GM04504 (cell line): Measurements from ENCODE around the gene GALNT13.

ENCODE experiments used
- DNase-seq: peaks from one replicate; pipeline ENCODE4 v3.0.0-alpha.2; 2012; ENCODE audit warnings: low read depth

Gene GALNT13

DNA sequence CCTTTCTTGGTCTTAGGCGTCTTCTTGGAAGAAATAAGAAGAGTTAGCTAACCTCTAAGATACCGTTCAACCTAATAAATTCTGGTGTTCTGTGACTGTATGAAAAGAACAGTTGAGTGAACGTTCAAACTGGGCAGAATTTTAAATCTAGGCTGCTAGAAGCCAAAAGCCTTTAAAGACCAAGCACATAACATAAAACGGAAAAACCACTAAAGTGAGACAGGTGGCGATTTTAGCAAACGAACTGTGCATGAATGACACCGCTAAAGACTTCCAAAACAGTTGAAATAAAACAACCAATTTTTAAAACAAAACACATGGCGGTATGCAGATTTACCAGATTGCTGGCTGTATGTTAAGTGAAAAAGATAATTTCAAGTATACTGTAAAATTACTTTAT is 73.1 kb downstream of the GALNT13 start:
- DNase-seq = no peak

DNA sequence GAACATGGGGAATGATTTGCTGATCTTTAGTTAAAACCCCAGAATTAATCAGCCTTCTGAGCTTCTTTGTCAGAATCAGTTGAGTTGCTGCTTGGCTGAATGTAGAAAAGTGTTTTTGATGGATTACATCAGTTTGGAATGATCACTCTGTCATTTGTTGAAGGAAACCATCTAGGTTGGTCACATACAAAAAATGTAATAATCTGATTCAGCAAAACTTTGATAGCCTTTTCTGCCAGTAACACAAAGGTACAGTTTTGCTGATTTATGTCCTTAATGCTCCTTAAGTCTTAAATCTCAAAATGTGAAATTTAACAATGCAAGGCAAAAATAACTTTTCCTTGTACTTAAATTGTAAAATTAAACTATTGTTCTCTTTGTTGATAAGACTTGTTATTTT is 74.3 kb downstream of the GALNT13 start:
- no peak for DNase-seq

DNA sequence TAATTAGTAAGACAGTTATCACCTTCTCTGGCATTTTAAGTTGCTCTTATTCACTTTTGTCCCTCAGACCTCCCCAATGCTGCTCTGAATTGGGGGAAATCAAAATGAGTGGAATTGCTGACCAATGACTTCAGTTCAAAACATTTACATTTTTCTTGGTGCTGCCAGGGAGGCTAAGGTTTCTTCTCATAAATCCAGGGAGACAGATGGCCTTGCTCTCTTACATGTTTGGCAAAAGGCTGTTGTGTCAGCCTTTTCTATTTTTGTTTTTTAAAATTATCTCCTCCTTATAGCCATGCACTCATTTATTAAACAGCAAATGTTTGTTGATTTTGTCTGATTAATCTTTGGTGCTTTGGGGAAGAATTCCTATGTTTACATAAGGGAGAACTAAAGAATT is 82.0 kb downstream of the GALNT13 start:
- DNase-seq = no peak

DNA sequence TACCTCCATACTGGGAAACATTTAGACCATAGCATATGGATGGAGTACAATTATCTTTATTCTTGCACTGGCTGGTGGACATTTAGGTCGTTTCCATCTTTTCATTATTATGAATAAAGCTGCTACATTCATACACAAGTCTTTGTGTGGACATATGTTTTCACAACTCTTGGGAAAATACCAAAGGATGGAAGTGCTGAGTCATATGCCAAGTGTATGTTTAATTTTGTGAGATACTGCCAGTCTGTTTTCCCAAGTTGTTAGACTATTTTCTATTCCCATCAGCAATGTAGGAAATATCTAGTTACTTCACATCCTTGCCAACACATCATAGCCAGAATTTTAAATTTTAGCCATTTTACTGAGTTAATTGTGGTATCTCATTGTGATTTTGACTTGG is 91.5 kb downstream of the GALNT13 start:
- DNase-seq = no peak

DNA sequence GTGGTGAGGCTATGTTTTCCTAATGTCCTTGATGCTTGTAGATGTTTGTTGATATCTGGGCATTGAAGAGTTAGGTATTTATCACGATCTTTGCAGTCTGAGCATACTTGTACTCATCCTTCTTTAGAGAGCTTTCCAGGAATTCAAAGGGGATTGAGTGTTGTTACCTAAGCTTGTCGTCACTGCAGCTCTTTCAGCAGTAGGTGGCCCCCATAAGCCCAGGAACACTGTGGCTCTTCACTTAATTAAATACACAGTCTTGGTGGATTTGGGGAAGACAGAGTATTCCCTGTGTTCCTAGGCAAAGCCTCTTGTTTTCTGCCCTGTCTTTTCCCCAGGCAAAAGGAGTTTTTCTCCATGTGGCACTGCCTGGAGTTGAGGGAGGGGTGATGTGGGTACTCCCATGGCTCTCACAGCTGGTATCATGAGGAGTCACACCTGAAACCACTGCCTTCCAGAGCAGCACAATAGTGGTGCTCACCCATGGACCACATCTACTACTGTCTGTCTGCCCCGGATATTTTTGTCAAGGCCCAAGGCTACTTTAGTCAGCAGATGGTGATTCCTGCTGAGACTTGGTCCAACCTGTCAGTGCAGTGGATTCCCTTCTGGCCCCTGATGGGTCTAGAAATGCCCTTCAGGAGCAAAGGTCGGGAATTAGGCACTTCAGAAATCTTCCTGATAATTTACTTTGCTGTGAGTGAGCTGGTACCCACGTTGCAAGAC is 95.7 kb downstream of the GALNT13 start:
- no peak for DNase-seq

DNA sequence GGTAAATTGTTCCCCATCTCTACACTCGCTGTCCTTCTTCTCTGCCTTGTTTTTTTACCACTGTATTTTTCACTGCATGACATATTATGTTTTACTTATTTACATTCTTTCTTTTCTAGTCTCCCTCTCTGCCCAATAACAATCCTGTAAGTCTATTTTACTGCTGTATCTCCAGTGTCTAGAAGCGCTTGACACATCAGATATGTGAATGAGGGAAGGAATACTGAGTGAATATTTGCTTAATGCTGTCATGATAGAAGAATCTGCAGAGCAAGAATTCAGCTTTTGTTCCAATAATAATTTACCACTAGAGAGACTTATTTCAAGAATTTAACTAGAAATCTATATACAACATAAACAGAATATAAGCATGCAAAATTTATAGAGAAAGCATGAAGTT is 99.5 kb downstream of the GALNT13 start:
- no peak for DNase-seq

DNA sequence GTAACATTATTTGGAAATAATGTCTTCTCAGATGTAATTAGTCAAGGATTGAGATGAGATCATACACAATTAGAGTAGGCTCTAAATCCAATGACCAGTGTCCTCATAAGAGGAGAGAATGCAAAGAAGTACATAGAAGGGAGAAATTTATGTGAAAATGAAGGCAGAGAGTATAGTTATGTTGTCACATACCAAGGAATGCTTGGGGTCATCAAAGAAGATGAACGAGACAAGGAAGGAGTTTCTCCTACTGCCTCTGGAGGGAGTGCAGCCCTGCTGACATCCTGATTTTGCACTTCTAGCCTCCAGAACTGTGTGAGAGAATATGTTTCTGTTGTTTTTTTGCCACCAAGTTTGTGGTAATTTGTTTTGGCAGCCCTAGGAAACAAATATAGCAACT is 100.1 kb downstream of the GALNT13 start:
- DNase-seq = no peak

DNA sequence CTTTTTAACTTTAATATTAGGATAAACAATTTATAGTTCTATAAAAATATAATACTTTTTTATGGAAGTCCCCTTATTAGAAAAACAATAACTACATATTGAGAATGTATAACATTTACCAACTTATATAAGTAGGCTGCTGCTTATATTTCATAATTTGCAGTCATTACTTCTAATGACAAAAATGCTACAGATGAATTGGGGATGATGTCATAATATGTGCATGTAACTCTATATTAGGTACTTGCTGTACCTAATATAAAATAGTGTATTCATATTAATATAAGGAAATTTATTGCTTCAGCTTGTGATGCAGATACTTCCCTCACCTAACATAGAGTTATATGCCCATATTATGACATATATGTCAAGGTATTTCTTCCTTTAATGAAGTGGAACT is 100.7 kb downstream of the GALNT13 start:
- DNase-seq = no peak

DNA sequence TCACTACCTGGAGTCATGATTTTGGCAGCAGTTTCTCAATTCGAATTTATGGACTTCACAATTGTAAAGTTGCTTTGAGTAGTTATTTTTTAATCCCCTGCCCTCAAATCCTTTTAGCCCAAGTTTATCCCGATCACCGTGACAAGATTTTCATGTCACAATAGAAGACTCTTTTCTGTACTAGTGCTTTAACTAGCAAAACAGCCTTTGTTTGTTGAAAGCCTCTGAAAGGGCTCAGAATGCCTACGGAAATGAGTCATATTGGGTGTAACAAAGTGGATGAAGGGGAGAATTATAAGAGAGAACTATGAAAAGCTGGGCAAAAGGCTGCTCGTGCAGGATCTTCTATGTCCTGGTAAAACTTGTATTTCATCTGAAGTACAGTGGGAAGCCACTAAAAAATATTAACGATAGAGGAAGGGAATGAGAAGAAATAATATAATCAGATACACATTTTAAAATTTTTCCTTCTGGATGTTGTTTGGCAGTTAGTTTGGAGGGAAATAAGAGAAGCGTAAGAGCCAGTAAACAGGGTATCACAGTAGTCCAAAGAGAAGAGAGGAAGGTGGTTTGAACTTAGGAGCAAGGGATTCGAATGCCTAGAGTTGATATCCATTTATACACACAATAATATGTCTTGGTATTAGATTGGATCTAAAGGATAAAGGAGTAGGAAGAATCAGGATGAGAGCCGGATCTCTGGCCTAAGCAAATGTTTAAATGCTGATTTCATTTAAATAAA is 114.9 kb downstream of the GALNT13 start:
- DNase-seq = no peak

DNA sequence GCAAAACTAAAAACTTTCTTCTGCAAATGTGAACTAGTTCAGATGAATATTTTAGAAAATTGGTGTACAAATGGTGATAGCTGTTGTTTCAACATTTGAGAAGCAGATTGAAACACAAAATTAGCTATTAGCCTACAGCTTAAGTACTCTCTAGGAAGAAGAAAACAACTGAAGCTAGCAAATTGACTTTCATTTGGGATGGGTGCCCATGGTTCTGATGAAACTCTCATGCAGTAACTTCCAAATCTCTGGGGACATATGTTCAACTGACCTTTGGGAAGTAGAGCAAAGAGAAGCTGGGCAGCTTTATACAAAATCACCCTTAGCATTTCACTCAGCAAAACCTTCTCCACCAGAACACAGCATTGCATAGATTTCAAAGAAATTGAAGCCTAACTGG is 119.0 kb downstream of the GALNT13 start:
- no peak for DNase-seq

DNA sequence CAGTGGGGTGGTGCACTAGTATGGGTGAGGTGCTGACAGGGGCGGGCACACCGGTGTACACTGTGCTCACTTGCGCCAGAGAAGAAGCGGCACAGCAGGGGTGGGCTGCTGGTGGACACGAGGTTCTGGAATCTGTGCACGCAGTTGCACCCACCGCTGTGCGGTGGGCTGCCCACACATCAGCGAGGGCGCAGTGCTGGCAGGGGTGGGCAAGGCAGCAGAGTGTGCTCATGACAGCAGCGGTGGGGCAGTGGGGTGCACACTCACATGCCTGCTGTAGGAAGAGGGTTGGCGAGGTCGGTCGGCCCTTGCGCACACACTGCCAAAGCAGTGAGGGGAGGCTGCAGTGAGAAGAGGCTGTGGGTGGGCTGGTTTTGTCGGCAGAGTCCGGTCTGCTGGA is 141.8 kb downstream of the GALNT13 start:
- no peak for DNase-seq

DNA sequence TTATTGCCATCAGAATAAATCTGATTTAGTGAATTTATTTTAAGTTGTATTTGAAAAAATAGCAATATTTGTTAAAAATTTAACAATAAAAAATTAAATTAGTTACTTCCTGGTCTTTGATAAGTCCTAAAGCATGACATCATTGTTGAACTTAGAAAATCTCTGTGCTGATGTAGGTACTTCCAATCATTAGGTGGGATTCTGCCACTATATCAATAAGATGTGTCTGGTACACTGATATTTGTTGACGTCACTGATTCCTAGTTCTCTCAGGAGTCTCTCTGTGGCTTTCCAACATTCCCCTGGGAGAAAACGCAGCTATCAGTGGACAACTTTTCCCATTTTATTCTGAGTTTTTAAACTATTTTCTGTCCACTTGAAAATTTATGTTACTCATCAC is 143.5 kb downstream of the GALNT13 start:
- DNase-seq = no peak

DNA sequence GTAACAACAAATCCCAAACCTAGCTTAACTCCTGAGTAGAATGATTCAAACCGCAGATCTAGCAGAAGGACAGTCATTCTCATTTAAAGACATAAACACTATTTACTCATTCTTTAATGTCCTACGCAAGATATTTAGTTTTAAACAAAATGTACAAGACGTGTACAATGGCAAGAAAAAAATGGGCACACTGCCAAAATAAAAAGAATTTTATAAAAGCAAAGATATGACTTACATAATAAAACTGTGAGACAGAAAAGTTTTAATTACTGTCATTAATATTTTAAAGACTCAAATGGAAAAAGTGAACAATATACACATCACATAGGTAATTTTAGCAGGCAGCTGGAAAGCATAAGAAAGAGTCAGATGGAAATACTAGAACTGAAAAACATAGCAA is 157.8 kb downstream of the GALNT13 start:
- no peak for DNase-seq

DNA sequence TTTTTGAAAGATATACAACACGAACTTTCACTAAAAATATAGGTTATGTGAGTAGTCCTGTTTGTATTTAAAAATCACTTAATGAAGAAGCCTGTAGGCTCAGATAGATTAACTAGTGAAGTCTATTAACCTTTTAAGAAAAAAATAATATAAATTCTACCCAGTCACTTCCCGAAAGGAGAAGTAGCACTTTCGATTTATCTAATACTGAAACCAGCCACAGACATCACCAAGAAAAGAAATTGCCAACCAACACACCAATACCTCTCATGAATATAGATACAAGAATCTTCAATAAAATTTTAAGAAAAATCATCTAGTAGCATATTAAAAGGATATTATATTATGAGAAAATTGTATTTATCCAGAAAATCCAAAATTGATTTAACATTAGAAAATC is 160.5 kb downstream of the GALNT13 start:
- no peak for DNase-seq

DNA sequence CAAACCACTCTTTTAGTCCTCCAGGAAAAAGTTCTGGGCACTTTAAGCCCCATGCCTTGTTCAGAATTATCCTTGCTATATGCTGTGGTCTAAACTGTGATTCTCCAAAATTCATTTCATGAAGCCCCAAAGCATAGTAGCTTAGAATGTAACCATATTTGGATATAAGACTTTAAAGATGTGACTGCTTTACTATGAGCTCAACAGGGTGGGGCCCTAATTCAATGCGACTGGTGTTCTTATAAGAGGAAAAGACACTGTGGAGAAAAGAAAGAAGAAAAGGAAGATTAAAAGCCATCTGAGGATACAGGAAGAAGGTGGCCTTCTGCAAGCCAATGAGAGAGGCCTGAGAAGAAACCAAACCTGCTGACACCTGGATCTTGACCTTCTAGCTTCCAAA is 174.8 kb downstream of the GALNT13 start:
- DNase-seq = no peak

DNA sequence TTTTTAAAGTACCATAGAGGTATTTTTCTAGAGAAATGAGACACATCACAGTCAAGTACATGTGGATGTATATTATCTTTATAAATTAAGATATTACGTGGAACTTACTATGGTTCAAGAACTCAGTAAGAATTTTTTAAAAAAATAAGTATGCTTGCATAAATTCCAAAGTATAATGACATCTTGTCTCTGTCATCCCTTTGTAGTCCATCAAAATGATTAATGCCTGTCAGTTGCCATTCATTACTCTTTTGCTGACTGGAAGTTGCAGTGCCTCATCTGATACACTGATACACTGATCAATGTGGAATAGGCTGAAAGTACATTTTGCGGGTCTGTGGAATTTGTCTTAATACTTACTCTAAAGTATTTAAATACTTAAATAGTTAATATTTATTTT is 177.2 kb downstream of the GALNT13 start:
- DNase-seq = no peak

DNA sequence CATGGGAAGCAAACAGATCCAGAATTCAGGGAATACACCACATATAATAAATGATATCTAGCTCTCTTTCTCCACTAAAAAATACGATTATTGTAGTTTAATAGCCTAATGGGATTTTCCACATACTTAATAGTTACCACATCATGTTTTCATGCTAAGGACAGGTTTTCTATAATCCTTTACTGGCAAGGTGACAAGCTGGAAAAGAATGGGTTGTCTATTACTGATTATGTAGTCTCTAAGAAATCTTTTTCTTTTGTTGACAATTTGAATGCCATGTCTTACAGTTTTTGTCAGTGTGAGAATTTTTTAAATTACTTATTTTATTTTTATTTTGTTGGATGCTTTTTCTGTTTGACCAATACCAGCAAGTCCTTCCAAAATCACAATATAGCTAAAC is 177.8 kb downstream of the GALNT13 start:
- no peak for DNase-seq

DNA sequence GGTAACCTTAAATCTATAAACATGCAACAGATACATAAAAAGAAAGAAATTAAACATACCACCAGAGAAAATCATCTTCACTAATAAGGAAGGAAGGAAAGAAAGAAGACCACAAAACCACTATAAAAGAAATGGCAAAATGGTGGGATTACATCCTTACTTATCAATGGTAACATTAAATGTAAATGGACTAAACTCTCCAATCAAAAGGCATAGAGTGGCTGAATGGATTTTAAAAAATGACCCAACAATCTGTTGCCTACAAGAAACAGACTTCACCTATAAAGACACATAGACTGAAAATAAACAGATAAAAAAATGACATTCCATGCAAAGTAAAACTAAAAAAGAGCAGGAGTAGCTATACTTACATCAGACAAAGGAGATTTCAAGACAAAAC is 195.4 kb downstream of the GALNT13 start:
- DNase-seq = no peak

DNA sequence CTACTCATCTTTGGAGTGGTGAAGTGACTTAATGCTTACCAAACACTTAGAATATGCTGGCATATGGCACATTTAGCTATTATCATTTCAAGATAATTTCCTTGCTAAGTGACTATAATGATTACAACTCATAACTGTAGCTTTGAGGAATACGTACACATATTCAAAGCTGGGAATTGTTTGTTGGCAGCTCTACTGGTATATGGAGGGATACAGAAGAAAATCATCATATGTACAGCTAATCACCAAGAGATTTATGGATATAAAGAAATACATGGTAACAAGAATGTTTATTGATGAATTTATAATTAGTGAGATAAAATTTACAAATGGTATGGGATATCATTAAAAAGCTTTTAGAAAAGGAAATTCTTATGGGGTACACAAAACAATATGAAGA is 207.2 kb downstream of the GALNT13 start:
- no peak for DNase-seq

DNA sequence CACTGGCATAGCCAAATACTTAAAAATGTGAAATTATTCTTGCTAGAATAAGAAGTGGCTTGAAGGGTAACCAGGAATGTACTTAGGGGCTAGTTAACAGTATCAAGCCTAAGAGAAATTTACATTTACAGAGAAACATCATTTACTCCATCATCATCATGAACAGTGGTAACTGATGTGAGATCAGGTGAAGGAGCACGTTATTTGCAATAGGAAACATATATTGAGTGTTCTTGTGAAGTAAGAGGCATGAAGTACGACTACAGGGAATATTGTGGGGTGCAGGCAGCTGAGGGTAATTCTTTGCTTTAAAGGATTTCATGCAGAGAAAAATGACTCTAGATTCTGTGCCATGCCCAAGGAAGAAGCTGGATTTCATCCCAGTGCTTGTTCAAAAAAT is 220.8 kb downstream of the GALNT13 start:
- DNase-seq = no peak

DNA sequence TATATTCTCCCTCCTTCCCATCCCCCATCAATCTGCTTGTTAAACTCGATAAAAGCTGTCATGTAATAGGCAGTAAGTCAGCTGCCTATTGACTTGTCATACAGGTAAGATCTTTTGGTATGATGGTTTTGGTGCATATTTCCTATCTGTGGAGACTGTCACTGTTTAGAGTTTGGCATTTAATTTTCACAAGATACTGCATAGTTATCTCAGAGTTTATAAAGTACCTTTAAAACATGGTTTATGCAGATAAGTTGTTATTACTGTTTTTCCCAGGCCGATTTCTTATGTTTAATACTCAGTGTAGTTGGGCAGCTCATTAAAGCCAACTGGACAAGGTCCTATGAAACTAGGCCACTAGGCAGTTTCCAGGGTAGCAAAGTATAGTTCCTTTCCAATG is 222.1 kb downstream of the GALNT13 start:
- DNase-seq = no peak

DNA sequence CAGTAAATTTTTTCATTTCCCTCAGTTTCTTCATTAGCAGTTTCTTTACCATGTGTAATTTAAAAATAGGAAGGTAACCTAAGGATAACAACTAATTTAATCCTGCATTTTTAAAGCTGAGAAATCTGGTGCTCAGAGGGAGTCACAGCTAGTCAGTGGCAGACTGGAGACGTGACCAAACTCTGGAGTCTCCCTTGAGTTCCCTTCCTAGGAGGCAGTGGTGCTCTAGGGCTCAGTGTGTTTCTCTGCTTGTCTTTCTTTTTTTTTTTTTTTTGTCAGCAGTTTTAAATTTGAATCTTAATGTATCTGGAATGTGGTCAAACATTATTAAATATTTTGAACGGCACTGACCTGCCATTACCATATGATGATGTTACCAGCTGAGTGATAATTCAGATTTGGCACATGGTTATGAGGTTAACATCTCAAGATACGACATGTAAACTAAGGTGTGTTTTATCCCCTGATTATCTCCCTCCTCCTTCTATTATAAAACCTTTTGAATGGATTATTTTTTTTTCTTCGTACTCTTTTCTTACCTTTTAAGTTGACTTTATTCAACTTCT is 226.2 kb downstream of the GALNT13 start:
- no peak for DNase-seq

DNA sequence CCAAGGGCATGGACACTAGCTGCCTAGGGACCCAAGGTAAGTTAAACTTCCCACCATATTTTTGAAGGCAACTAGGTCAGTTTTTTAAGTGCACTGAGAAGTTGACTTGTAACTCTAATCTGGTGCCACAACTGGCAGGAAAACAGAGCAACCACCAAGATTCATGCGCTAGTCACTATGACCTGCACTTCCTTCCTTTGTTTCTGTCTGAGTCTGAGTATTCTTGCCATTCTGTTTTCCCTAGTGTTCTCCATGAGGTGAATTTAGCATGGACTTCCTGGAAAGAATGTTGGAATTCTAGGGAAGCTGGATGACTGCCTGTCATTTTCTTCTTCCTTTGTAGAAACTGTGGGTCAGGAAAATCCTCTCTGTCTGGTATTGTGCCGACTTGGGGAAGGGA is 249.0 kb downstream of the GALNT13 start:
- DNase-seq = no peak

DNA sequence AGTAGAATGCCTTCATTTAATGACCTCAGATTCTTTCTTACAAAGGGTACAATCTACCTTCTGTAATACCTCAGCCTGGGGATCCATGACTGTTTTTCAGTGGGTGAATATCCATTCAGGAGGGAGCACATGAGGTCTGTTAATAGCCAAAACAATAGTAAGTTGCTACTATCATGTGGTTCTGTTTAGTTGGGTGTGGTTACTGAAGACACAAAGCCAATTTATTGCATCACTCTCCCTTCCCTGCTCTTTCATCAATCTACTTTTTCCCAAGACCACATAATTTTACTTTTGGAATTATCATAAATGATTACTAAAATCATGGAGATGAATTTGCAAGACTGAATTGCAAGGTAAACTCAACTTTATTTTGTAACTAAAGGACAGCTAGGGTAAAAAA is 254.2 kb downstream of the GALNT13 start:
- DNase-seq = no peak
